H1 (cell line): Measurements from ENCODE around the gene PRPF40B.

ENCODE experiments used
- ATF3 ChIP-seq: IDR thresholded peaks from 2 replicates; pipeline ENCODE4 v1.6.1; 2011; ENCODE audit warnings: low read depth, mild to moderate bottlenecking, low read length; ENCODE audit not compliant: insufficient read depth
- CTCF ChIP-seq, 3 experiments: IDR thresholded peaks; 1 replicate in 2 of 3; 2 replicates in 1 of 3; pipeline versions ENCODE4 v1.5.1 to v1.6.1; 2011; ENCODE audit warnings: low read length in 3 of 3, mild to moderate bottlenecking in 3 of 3, inconsistent platforms in 2 of 3, low read depth in 1 of 3, moderate library complexity in 1 of 3; ENCODE audit not compliant: insufficient read depth in 1 of 3; ENCODE audit errors: control extremely low read depth in 1 of 3
- POLR2A ChIP-seq, 2 experiments: IDR thresholded peaks; 1 replicate in 1 of 2; 2 replicates in 1 of 2; pipeline ENCODE4 v1.6.1; 2011; ENCODE audit warnings: low read depth in 2 of 2, low read length in 2 of 2, mild to moderate bottlenecking in 2 of 2; ENCODE audit errors: control extremely low read depth in 1 of 2
- RFX5 ChIP-seq: IDR thresholded peaks from 2 replicates; pipeline ENCODE4 v1.6.1; 2011; ENCODE audit warnings: low read depth, low read length, improper control_type of control experiment, borderline replicate concordance

- TF ChIP-seq POLR2A (IDR thresholded peaks at IDR 0.05; ENCODE audit: control extremely low read depth in 1 of 2, low read depth in 2 of 2, low read length in 2 of 2) (no peak), ATF3 (no peak), RFX5 (no peak), CTCF (IDR thresholded peaks at IDR 0.05; ENCODE audit: control extremely low read depth in 1 of 3, insufficient read depth in 1 of 3, low read depth in 1 of 3, low read length in 3 of 3) (no peak)
These were observed 26.5 kb downstream of the PRPF40B start for GRCh38 chr12:49649892-49650291.
